GM18511 (cell line): ENCODE measurements around the gene POLG.
A peak's percentile ranks its signal among the peaks of the same experiment; 100 is the strongest.

Experiments used
- ATAC-seq: cut with Tn5 transposase; IDR thresholded peaks from one replicate; pipeline ENCODE4 v1.9.1; 2021; ENCODE audit warnings: mild to moderate bottlenecking, moderate library complexity; ENCODE audit not compliant: unreplicated experiment

POLG gene

GRCh38 chr15:89370120-89370977 is 35.7 kb upstream of the POLG start:
- no peak for ATAC-seq

GRCh38 chr15:89369341-89369947 is 34.8 kb upstream of the POLG start:
- ATAC-seq, result no peak

GRCh38 chr15:89368566-89369223 is 34.1 kb upstream of the POLG start:
- no peak for ATAC-seq

GRCh38 chr15:89367485-89368451 is 33.1 kb upstream of the POLG start:
- ATAC-seq, result no peak

GRCh38 chr15:89366656-89367393 is 32.2 kb upstream of the POLG start:
- no peak for ATAC-seq

GRCh38 chr15:89365462-89366065 is 30.9 kb upstream of the POLG start:
- no peak for ATAC-seq

GRCh38 chr15:89364741-89365450 is 30.3 kb upstream of the POLG start:
- ATAC-seq, result no peak

GRCh38 chr15:89364341-89364740 is 29.7 kb upstream of the POLG start:
- ATAC-seq, result no peak

GRCh38 chr15:89363770-89364169 is 29.1 kb upstream of the POLG start:
- no peak for ATAC-seq

- no peak for ATAC-seq
These were observed 28.5 kb upstream of the POLG start for GRCh38 chr15:89363133-89363532.

- ATAC-seq, result no peak
These were observed 27.8 kb upstream of the POLG start for GRCh38 chr15:89362203-89363101.

GRCh38 chr15:89361451-89362202 is 27.0 kb upstream of the POLG start:
- no peak for ATAC-seq

- no peak for ATAC-seq
These were observed 25.8 kb upstream of the POLG start for GRCh38 chr15:89360294-89360971.

- ATAC-seq, result no peak
These were observed 25.1 kb upstream of the POLG start for GRCh38 chr15:89359471-89360293.

- peak; percentile 94 for ATAC-seq
These were observed 24.3 kb upstream of the POLG start for GRCh38 chr15:89358755-89359439.
